K562 (cell line): ENCODE data around the gene LCNL1. TPM values are rescaled to one million over a fixed set of nuclear protein-coding genes. Genes with fewer than 3 reads are reported as not detected.

ENCODE experiments used
- ATAC-seq: fragments of 200-7000 bp; cut with Tn5 transposase; 3 replicates; pipeline ENCODE4 v1.9.1; 2020; ENCODE audit warnings: moderate library complexity
- BruUV-seq: library from RNA; stranded (reverse); fragments of 400-500 nt; replicated peaks from 2 replicates; lab custom pipeline; 2021; lab: Mats Ljungman, UMichigan
- CTCF ChIA-PET: fragments of 300-600 bp; formaldehyde crosslinking; extraction: SDS; loops from one replicate; lab custom pipeline; 2021; ENCODE audit warnings: low intra/inter-chr PET ratio; lab: Yijun Ruan, JAX
- POLR2A ChIA-PET: fragments of 300-600, 350-650 bp; sonication (Branson Sonifier 250); formaldehyde crosslinking; extraction: SDS; loops from one replicate; lab custom pipeline; 2021; ENCODE audit warnings: antibody characterized with exemption, inconsistent platforms; lab: Yijun Ruan, JAX
- DNase-seq, 4 experiments: peaks; one replicate each; pipeline versions ENCODE4 v3.0.0 to v3.0.0-alpha.2; 2011 to 2018; ENCODE audit warnings: low spot score in 3 of 4, mixed read lengths in 3 of 4; ENCODE audit errors: extremely low read depth in 1 of 4
- FAIRE-seq: peaks from 2 replicates; lab custom pipeline; 2011; peaks lifted over from hg19 to GRCh38; lab: Jason Lieb, UNC
- H2AFZ ChIP-seq: 2 replicates; pipeline ENCODE4 v1.6.0; 2011; ENCODE audit warnings: low read depth, low read length, control low read depth, inconsistent platforms
- H3K27ac ChIP-seq: fragments of 200-600 bp; 3 replicates; pipeline ENCODE4 v1.8.0; 2011; ENCODE audit warnings: low read depth, mild to moderate bottlenecking, control low read depth, inconsistent platforms, low read length, moderate library complexity, mixed read lengths; ENCODE audit errors: extremely low read depth
- H3K27me3 ChIP-seq, 2 experiments: fragments of 300-600 bp in 1 of 2; 2 replicates in 1 of 2; 3 replicates in 1 of 2; pipeline versions ENCODE4 v1.6.0 to v1.8.0; 2011; ENCODE audit warnings: inconsistent platforms in 2 of 2, low read length in 2 of 2, mild to moderate bottlenecking in 1 of 2, mixed read lengths in 1 of 2, moderate library complexity in 1 of 2; ENCODE audit not compliant: control insufficient read depth in 2 of 2, insufficient read depth in 2 of 2
- H3K36me3 ChIP-seq: fragments of 300-600 bp; 3 replicates; pipeline ENCODE4 v1.8.0; 2011; ENCODE audit warnings: mild to moderate bottlenecking, low read length, inconsistent platforms; ENCODE audit not compliant: control insufficient read depth, insufficient read depth
- H3K4me1 ChIP-seq, 2 experiments: fragments of 200-600 bp in 1 of 2; replicated peaks in 1 of 2; 2 replicates in 1 of 2; 3 replicates in 1 of 2; pipeline versions ENCODE4 v1.5.1 to v1.8.0; 2011; ENCODE audit warnings: inconsistent platforms in 2 of 2, low read length in 2 of 2, mild to moderate bottlenecking in 1 of 2, mixed read lengths in 1 of 2, moderate library complexity in 1 of 2; ENCODE audit not compliant: control insufficient read depth in 2 of 2, insufficient read depth in 2 of 2
- H3K4me2 ChIP-seq: 2 replicates; pipeline ENCODE4 v1.6.1; 2011; ENCODE audit warnings: low read length, control low read depth, inconsistent platforms, mixed read lengths; ENCODE audit not compliant: insufficient read depth
- H3K4me3 ChIP-seq: fragments of 200-600 bp; sonication (generic), shearing (Covaris generic); 2 replicates; pipeline ENCODE4 v1.5.1; 2016; ENCODE audit warnings: control low read depth, inconsistent platforms
- H3K79me2 ChIP-seq: fragments of 200-600 bp; 3 replicates; pipeline ENCODE4 v1.8.0; 2011; ENCODE audit warnings: low read length, inconsistent platforms; ENCODE audit not compliant: control insufficient read depth, insufficient read depth
- H3K9ac ChIP-seq, 2 experiments: 2 replicates each; pipeline versions ENCODE4 v1.6.0 to v1.6.1; 2011; ENCODE audit warnings: low read depth in 2 of 2, low read length in 2 of 2, control low read depth in 1 of 2, inconsistent platforms in 1 of 2, mild to moderate bottlenecking in 1 of 2, mixed read lengths in 1 of 2; ENCODE audit not compliant: insufficient read depth in 1 of 2
- H3K9me1 ChIP-seq: one replicate; pipeline ENCODE4 v1.6.0; 2011; ENCODE audit warnings: inconsistent platforms, mild to moderate bottlenecking, low read length, moderate library complexity; ENCODE audit not compliant: control insufficient read depth, insufficient read depth
- H3K9me3 ChIP-seq: replicated peaks from 2 replicates; pipeline ENCODE4 v1.5.1; 2011; ENCODE audit warnings: low read depth, low read length, inconsistent platforms; ENCODE audit not compliant: control insufficient read depth, insufficient read depth
- H4K20me1 ChIP-seq: replicated peaks from 2 replicates; pipeline ENCODE4 v1.6.1; 2011; ENCODE audit warnings: low read length, inconsistent platforms, mixed read lengths; ENCODE audit not compliant: control insufficient read depth, insufficient read depth
- E2F3 ChIP-seq: fragments of 250-450 bp; sonication (Bioruptor Pico); IDR thresholded peaks from 2 replicates; pipeline ENCODE4 v1.4.0; 2020; ENCODE audit warnings: mild to moderate bottlenecking
- FOXP1 ChIP-seq: sonication (generic); formaldehyde crosslinking; IDR thresholded peaks from 2 replicates; pipeline ENCODE4 v1.8.0; 2022; ENCODE audit warnings: mild to moderate bottlenecking, missing genetic modification reagents
- HDGF ChIP-seq: fragments of 450-650 bp; IDR thresholded peaks from 2 replicates; pipeline ENCODE4 v1.6.1; 2016
- NCOR1 ChIP-seq: fragments of 450-650 bp; IDR thresholded peaks from 2 replicates; pipeline ENCODE4 v1.6.1; 2016; ENCODE audit warnings: mild to moderate bottlenecking, moderate library complexity
- PCBP2 ChIP-seq: fragments of 200-400 bp; formaldehyde crosslinking; IDR thresholded peaks from 2 replicates; pipeline ENCODE4 v1.6.1; 2018; ENCODE audit warnings: low read length, low read depth, mild to moderate bottlenecking, moderate library complexity; ENCODE audit not compliant: poor library complexity, severe bottlenecking
- SAFB ChIP-seq: fragments of 200-400 bp; formaldehyde crosslinking; IDR thresholded peaks from 2 replicates; pipeline ENCODE4 v1.6.1; 2017; ENCODE audit warnings: low read depth, low read length, borderline replicate concordance
- YY1 ChIP-seq, 3 experiments: IDR thresholded peaks; 2 replicates each; pipeline ENCODE4 v1.6.1; 2011; ENCODE audit warnings: low read length in 2 of 3, mild to moderate bottlenecking in 2 of 3, moderate library complexity in 2 of 3, borderline replicate concordance in 1 of 3, control low read depth in 1 of 3, low read depth in 1 of 3; ENCODE audit not compliant: insufficient read depth in 3 of 3, insufficient replicate concordance in 2 of 3, control insufficient read depth in 1 of 3, insufficient read length in 1 of 3; ENCODE audit errors: extremely low read depth in 1 of 3
- ZFP36 ChIP-seq: fragments of 150-350 bp; IDR thresholded peaks from 2 replicates; pipeline ENCODE4 v1.6.1; 2018; ENCODE audit warnings: low read length, low read depth; ENCODE audit not compliant: partially characterized antibody
- ZNF644 ChIP-seq: fragments of 200-800 bp; sonication (Bioruptor generic); IDR thresholded peaks from 2 replicates; pipeline ENCODE4 v1.6.1; 2016; ENCODE audit warnings: low read depth, missing genetic modification characterization, missing compliant biosample characterization
- WGBS: fragments of 100-300 bp; shearing (Covaris generic); methylation state at CpG from one replicate; pipeline ENCODE4 v1.1.6; 2016; ENCODE audit warnings: low coverage, mixed read lengths; ENCODE audit not compliant: insufficient coverage; ENCODE audit errors: missing lambda C conversion rate; 5-methylcytosine and 5-hydroxymethylcytosine counted together
- in situ Hi-C: fragments of 300-500 bp; cut with MboI; formaldehyde crosslinking; loops from 4 replicates; pipeline ENCODE4 v1.15.0; 2018; ENCODE audit warnings: inconsistent platforms, mixed read lengths
- intact Hi-C: fragments of 100-400 bp; cut with micrococcal nuclease; formaldehyde crosslinking; loops from 2 replicates; pipeline ENCODE4 v1.14.2; 2022
- polyA plus RNA-seq, 8 experiments: library from polyadenylated mRNA; depleted of rRNA in 4 of 8; stranded (reverse) in 5 of 8; unstranded in 3 of 8; fragments of >200 nt; fragmentation: Nextera tagmentation in 2 of 8; fragmentation: Illumina TruSeq in 1 of 8; extraction: Ambion mirVana in 2 of 8; extraction: Trizol in 1 of 8; gene quantifications; 2 replicates each; pipeline versions ENCODE4 v1.2.1 to v1.2.3, GENCODE V29; 2011 to 2014; ENCODE audit warnings: inconsistent platforms in 1 of 8, missing spikeins in 1 of 8
- total RNA-seq, 7 experiments: library from RNA; depleted of rRNA in 6 of 7; stranded (reverse); fragments of >200 nt in 6 of 7; fragmentation: Illumina TruSeq in 2 of 7; extraction: Trizol in 2 of 7; gene quantifications; 2 replicates each; pipeline versions ENCODE4 v1.2.1 to v1.2.3, GENCODE V29; 2011 to 2021; ENCODE audit warnings: low replicate concordance in 1 of 7
- TF ChIP-seq, protein P1 (sequence below): sonication (generic); formaldehyde crosslinking; IDR thresholded peaks from 2 replicates; pipeline ENCODE4 v1.4.0; 2020; ENCODE audit warnings: mild to moderate bottlenecking, missing genetic modification reagents
- TF ChIP-seq, protein P2 (sequence below): fragments of 450-650 bp; IDR thresholded peaks from 2 replicates; pipeline ENCODE4 v1.6.1; 2016
- TF ChIP-seq, protein P3 (sequence below): fragments of 450-650 bp; IDR thresholded peaks from 2 replicates; pipeline ENCODE4 v1.6.1; 2018; ENCODE audit not compliant: partially characterized antibody

Gene LCNL1
- total and polyA plus RNA-seq, 9 of the 15 experiments (the other 6 are each of a cell fraction or from before 2014, with no cell fraction given), result 0.04 to 0.16 (median 0.04) TPM; not detected in 4

DNA sequence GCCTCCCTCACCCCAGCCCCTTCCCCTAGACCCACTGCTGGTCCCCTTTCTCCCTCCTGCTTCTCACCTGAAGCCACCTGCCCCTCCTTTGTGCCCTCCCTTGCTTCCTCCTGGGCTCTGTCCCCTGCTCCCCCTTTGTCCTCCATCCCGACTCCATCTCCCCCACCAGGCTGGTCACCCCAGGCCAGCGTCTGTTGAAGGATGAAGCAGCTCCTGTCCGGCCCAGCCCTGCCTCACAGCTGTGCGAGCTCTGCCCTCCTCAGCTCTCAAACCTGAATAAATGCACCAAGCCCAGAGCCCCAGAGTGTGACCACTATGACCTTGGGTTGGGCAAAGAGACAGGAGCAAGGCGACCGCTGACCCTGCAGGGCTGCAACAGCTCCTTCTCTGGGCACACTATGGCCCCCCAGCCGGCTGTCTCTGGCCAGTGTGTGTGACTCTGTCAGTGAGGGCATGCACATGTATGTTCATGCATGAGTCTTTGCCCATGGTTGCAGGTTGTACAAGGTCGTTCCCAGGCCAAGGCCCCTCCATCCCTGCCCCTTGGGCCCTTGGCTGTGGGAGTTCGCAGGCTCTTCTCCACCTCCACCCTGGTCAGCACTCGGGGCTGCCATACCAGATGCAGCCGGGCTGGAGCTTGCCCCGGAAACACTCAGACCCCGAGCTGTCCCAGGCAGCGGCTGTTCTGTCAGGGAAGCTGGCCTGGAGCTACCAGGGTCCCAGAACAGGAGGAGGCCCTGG lies 27.4 kb upstream of the LCNL1 start (continued):
- TF ChIP-seq, protein P1, sequence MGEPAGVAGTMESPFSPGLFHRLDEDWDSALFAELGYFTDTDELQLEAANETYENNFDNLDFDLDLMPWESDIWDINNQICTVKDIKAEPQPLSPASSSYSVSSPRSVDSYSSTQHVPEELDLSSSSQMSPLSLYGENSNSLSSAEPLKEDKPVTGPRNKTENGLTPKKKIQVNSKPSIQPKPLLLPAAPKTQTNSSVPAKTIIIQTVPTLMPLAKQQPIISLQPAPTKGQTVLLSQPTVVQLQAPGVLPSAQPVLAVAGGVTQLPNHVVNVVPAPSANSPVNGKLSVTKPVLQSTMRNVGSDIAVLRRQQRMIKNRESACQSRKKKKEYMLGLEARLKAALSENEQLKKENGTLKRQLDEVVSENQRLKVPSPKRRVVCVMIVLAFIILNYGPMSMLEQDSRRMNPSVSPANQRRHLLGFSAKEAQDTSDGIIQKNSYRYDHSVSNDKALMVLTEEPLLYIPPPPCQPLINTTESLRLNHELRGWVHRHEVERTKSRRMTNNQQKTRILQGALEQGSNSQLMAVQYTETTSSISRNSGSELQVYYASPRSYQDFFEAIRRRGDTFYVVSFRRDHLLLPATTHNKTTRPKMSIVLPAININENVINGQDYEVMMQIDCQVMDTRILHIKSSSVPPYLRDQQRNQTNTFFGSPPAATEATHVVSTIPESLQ (CRISPR knock-in tag), result no peak
- TF ChIP-seq, protein P2, sequence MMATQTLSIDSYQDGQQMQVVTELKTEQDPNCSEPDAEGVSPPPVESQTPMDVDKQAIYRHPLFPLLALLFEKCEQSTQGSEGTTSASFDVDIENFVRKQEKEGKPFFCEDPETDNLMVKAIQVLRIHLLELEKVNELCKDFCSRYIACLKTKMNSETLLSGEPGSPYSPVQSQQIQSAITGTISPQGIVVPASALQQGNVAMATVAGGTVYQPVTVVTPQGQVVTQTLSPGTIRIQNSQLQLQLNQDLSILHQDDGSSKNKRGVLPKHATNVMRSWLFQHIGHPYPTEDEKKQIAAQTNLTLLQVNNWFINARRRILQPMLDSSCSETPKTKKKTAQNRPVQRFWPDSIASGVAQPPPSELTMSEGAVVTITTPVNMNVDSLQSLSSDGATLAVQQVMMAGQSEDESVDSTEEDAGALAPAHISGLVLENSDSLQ, result no peak
- TF ChIP-seq PCBP2, result no peak
- no peak for TF ChIP-seq YY1 (IDR thresholded peaks at IDR 0.05; ENCODE audit: borderline replicate concordance in 1 of 3, control insufficient read depth in 1 of 3, extremely low read depth in 1 of 3, insufficient read depth in 3 of 3, insufficient read length in 1 of 3, insufficient replicate concordance in 2 of 3, low read depth in 1 of 3, low read length in 2 of 3)
- no peak for TF ChIP-seq NCOR1

DNA sequence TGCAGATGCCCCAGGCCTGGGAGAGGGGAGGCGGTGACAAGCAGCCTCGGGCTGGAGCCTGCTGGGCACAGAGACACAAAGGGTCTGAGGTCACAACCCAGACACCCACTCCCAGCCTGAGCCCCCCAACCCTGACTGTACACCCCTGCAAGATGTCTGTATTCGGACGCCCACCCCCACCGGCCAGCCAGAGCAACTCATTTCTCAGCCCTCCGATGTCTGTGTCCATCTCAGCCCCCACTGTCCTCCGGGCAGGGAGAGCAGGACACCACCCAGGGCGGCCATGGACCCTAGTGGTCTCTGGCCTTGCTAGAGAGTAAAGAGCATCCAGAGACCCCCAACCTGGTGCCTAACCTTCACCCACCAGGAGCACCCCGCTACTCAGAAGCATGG lies 26.9 kb upstream of the LCNL1 start:
- no peak for FAIRE-seq
- ATAC-seq, result no peak
- CTCF ChIA-PET, result no interaction called here
- no peak for DNase-seq
- Histone ChIP-seq H3K27me3 (peaks cover 2 to 7% of the 10 kb centered on the region in 2 experiments; a peak in 3 of 5 replicates), H4K20me1 (0 out of 2 replicates have a peak, but pooled peaks cover 4% of the 10 kb centered on the region), H3K9me1 (no peaks in the 10 kb centered on the region), H3K4me2 (no peak overlapping the region), H2AFZ (no peak overlapping the region), H3K36me3 (no peaks in the 10 kb centered on the region), H3K4me3 (no peak overlapping the region), H3K9me3 (no peaks in the 10 kb centered on the region), H3K79me2 (no peaks in the 10 kb centered on the region), H3K4me1 (peaks cover 0 to 61% of the 10 kb centered on the region in 2 experiments; a peak in 2 of 5 replicates), H3K9ac (no peak overlapping the region; a peak in 1 of 4 replicates), H3K27ac (no peak overlapping the region)
- no TSS peak for BruUV-seq
- in situ Hi-C loops (no loop called here), intact Hi-C loops (no loop called here)
- 9% methylated on average over 9 of the region's 9 CpGs for WGBS
- POLR2A ChIA-PET, result no interaction called here
- TF ChIP-seq, protein P3, sequence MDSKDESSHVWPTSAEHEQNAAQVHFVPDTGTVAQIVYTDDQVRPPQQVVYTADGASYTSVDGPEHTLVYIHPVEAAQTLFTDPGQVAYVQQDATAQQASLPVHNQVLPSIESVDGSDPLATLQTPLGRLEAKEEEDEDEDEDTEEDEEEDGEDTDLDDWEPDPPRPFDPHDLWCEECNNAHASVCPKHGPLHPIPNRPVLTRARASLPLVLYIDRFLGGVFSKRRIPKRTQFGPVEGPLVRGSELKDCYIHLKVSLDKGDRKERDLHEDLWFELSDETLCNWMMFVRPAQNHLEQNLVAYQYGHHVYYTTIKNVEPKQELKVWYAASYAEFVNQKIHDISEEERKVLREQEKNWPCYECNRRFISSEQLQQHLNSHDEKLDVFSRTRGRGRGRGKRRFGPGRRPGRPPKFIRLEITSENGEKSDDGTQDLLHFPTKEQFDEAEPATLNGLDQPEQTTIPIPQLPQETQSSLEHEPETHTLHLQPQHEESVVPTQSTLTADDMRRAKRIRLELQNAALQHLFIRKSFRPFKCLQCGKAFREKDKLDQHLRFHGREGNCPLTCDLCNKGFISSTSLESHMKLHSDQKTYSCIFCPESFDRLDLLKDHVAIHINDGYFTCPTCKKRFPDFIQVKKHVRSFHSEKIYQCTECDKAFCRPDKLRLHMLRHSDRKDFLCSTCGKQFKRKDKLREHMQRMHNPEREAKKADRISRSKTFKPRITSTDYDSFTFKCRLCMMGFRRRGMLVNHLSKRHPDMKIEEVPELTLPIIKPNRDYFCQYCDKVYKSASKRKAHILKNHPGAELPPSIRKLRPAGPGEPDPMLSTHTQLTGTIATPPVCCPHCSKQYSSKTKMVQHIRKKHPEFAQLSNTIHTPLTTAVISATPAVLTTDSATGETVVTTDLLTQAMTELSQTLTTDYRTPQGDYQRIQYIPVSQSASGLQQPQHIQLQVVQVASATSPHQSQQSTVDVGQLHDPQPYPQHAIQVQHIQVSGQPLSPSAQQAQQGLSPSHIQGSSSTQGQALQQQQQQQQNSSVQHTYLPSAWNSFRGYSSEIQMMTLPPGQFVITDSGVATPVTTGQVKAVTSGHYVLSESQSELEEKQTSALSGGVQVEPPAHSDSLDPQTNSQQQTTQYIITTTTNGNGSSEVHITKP, result no peak
- TF ChIP-seq SAFB, result no peak
- no peak for TF ChIP-seq HDGF
- no peak for TF ChIP-seq E2F3 (CRISPR knock-in tag)
- TF ChIP-seq ZFP36, result no peak
- no peak for TF ChIP-seq ZNF644 (tag)
- TF ChIP-seq FOXP1, result no peak
